RWPE2 (cell line): ENCODE data around the gene SLC38A2.
A peak's percentile ranks its signal among the peaks of the same experiment; 100 is the strongest.

Source experiments
- ATAC-seq: fragments of 200-7000 bp; cut with Tn5 transposase; 3 replicates; pipeline ENCODE4 v1.9.1; 2021; ENCODE audit warnings: low read depth
- DNase-seq: peaks from one replicate; pipeline ENCODE4 v3.0.0-alpha.2; 2020; ENCODE audit warnings: low spot score
- H3K27ac ChIP-seq: fragments of 450-650 bp; 2 replicates; pipeline ENCODE4 v1.5.1; 2017; ENCODE audit warnings: mild to moderate bottlenecking; ENCODE audit not compliant: poor library complexity, severe bottlenecking
- H3K27me3 ChIP-seq: fragments of 250-450 bp; sonication (Bioruptor Pico); 2 replicates; pipeline ENCODE4 v1.5.1; 2021; ENCODE audit warnings: mild to moderate bottlenecking, moderate library complexity; ENCODE audit not compliant: insufficient read depth, poor library complexity, severe bottlenecking
- H3K36me3 ChIP-seq: fragments of 250-450 bp; sonication (Bioruptor Pico); 2 replicates; pipeline ENCODE4 v1.5.1; 2020; ENCODE audit warnings: low read depth, mild to moderate bottlenecking, moderate library complexity
- H3K4me1 ChIP-seq: fragments of 250-450 bp; sonication (Bioruptor Pico); 2 replicates; pipeline ENCODE4 v1.5.1; 2021; ENCODE audit warnings: mild to moderate bottlenecking, moderate library complexity; ENCODE audit not compliant: insufficient read depth, poor library complexity, severe bottlenecking
- H3K4me3 ChIP-seq: fragments of 250-450 bp; sonication (Bioruptor Pico); 2 replicates; pipeline ENCODE4 v1.5.1; 2021; ENCODE audit warnings: mild to moderate bottlenecking, moderate library complexity; ENCODE audit not compliant: severe bottlenecking
- H3K9me3 ChIP-seq: fragments of 250-450 bp; sonication (Bioruptor Pico); 2 replicates; pipeline ENCODE4 v1.5.1; 2021; ENCODE audit warnings: mild to moderate bottlenecking, moderate library complexity; ENCODE audit not compliant: severe bottlenecking
- CTCF ChIP-seq: fragments of 450-650 bp; IDR thresholded peaks from one replicate; pipeline ENCODE4 v1.5.1; 2017; ENCODE audit warnings: mild to moderate bottlenecking, moderate library complexity; ENCODE audit not compliant: poor library complexity, severe bottlenecking

SLC38A2 gene

GRCh38 chr12:46367351-46368029 is 5.1 kb downstream of the SLC38A2 start:
- Histone ChIP-seq H3K27ac (peak overlapping the region; percentile 96), H3K9me3 (no peaks in the 10 kb centered on the region), H3K4me1 (peaks cover 65% of the 10 kb centered on the region), H3K27me3 (no peaks in the 10 kb centered on the region), H3K36me3 (peaks cover 100% of the 10 kb centered on the region), H3K4me3 (peak overlapping the region; percentile 77)
- DNase-seq (no peak), ATAC-seq (no peak)
- TF ChIP-seq CTCF: no peak

- Histone ChIP-seq H3K4me1 (peaks cover 69% of the 10 kb centered on the region), H3K4me3 (peak overlapping the region; percentile 1), H3K9me3 (no peaks in the 10 kb centered on the region), H3K36me3 (peaks cover 100% of the 10 kb centered on the region), H3K27ac (peak overlapping the region; percentile 96), H3K27me3 (no peaks in the 10 kb centered on the region)
- TF ChIP-seq CTCF: no peak
- no peak for ATAC-seq
- DNase-seq: no peak
Measured at GRCh38 chr12:46366771-46367170, 5.8 kb downstream of the SLC38A2 start.

- ATAC-seq (peak; percentile 17; the same call in 1 of the 3 replicates), DNase-seq (no peak)
- Histone ChIP-seq H3K4me1 (peaks cover 73% of the 10 kb centered on the region), H3K36me3 (peaks cover 100% of the 10 kb centered on the region), H3K27ac (peak overlapping the region; percentile 96), H3K27me3 (no peaks in the 10 kb centered on the region), H3K9me3 (no peaks in the 10 kb centered on the region), H3K4me3 (no peak overlapping the region)
- TF ChIP-seq CTCF: no peak
Measured at GRCh38 chr12:46365951-46366379, 6.6 kb downstream of the SLC38A2 start.

GRCh38 chr12:46364777-46365580 is 7.6 kb downstream of the SLC38A2 start:
- no peak overlapping the region for H3K4me3 ChIP-seq
- peaks cover 77% of the 10 kb centered on the region for H3K4me1 ChIP-seq
- no peaks in the 10 kb centered on the region for H3K9me3 ChIP-seq
- no peak for ATAC-seq
- H3K27ac ChIP-seq: peak overlapping the region; percentile 96
- TF ChIP-seq CTCF: no peak
- no peak for DNase-seq
- H3K36me3 ChIP-seq: peaks cover 100% of the 10 kb centered on the region
- H3K27me3 ChIP-seq: no peaks in the 10 kb centered on the region

GRCh38 chr12:46364300-46364696 is 8.3 kb downstream of the SLC38A2 start:
- ATAC-seq (no peak), DNase-seq (no peak)
- TF ChIP-seq CTCF: no peak
- Histone ChIP-seq H3K36me3 (peaks cover 100% of the 10 kb centered on the region), H3K9me3 (no peaks in the 10 kb centered on the region), H3K4me1 (peaks cover 81% of the 10 kb centered on the region), H3K27ac (peak overlapping the region; percentile 96), H3K4me3 (no peak overlapping the region), H3K27me3 (no peaks in the 10 kb centered on the region)
